A673 (cell line): ENCODE measurements around the gene MUSTN1. TPM values are rescaled to one million over a fixed set of nuclear protein-coding genes. Genes with fewer than 3 reads are reported as not detected.

Experiments
- BruUV-seq: library from RNA; stranded (reverse); fragments of 400-500 nt; replicated peaks from 2 replicates; lab custom pipeline; 2021; lab: Mats Ljungman, UMichigan
- CTCF ChIA-PET: fragments of 300-600 bp; sonication (Branson Sonifier 250); formaldehyde crosslinking; loops from one replicate; lab custom pipeline; 2022; ENCODE audit warnings: antibody characterized with exemption; lab: Charles Lee
- POLR2A ChIA-PET: fragments of 300-600 bp; sonication (Branson Sonifier 250); formaldehyde crosslinking; loops from one replicate; lab custom pipeline; 2022; ENCODE audit warnings: antibody characterized with exemption; ENCODE audit not compliant: low non-redundant PET; lab: Charles Lee
- DNase-seq: peaks from one replicate; pipeline ENCODE4 v3.0.0-alpha.2; 2015; ENCODE audit warnings: low spot score
- H3K27ac ChIP-seq: fragments of 200-600 bp; sonication (generic); 2 replicates; pipeline ENCODE4 v1.5.1; 2016; ENCODE audit warnings: mixed run types, low read depth, mild to moderate bottlenecking, mixed read lengths, antibody characterized with exemption, low read length; ENCODE audit not compliant: poor library complexity, severe bottlenecking
- H3K27me3 ChIP-seq: fragments of 200-600 bp; sonication (generic); replicated peaks from 2 replicates; pipeline ENCODE4 v1.6.1; 2017; ENCODE audit warnings: mixed run types, low read depth, mild to moderate bottlenecking, mixed read lengths, antibody characterized with exemption, low read length; ENCODE audit not compliant: insufficient read depth, poor library complexity
- H3K36me3 ChIP-seq: fragments of 200-600 bp; sonication (generic); 2 replicates; pipeline ENCODE4 v1.6.1; 2016; ENCODE audit warnings: mixed run types, mild to moderate bottlenecking, mixed read lengths, antibody characterized with exemption, low read length; ENCODE audit not compliant: insufficient read depth, poor library complexity, severe bottlenecking
- H3K4me1 ChIP-seq: fragments of 200-600 bp; sonication (generic); 2 replicates; pipeline ENCODE4 v1.6.1; 2017; ENCODE audit warnings: mixed run types, mild to moderate bottlenecking, mixed read lengths, antibody characterized with exemption, low read length; ENCODE audit not compliant: insufficient read depth, poor library complexity, severe bottlenecking
- H3K4me3 ChIP-seq: fragments of 200-600 bp; sonication (generic); 2 replicates; pipeline ENCODE4 v1.5.1; 2016; ENCODE audit warnings: low read depth, mixed run types, mild to moderate bottlenecking, mixed read lengths, low read length; ENCODE audit not compliant: poor library complexity, severe bottlenecking
- H3K9me3 ChIP-seq: fragments of 200-600 bp; sonication (generic); 2 replicates; pipeline ENCODE4 v1.6.1; 2016; ENCODE audit warnings: mixed run types, low read depth, mild to moderate bottlenecking, mixed read lengths, antibody characterized with exemption, low read length; ENCODE audit not compliant: poor library complexity, severe bottlenecking
- EZH2 ChIP-seq: fragments of 200-600 bp; sonication (generic); IDR thresholded peaks from 2 replicates; pipeline ENCODE4 v1.6.1; 2017; ENCODE audit warnings: borderline replicate concordance, low read depth, mild to moderate bottlenecking, mixed read lengths, antibody characterized with exemption, low read length; ENCODE audit not compliant: poor library complexity, severe bottlenecking
- intact Hi-C: fragments of 100-400 bp; cut with micrococcal nuclease; formaldehyde crosslinking; loops from one replicate; pipeline ENCODE4 v1.10.0; 2022; ENCODE audit not compliant: unreplicated experiment
- total RNA-seq: library from RNA; stranded (reverse); gene quantifications from 2 replicates; pipeline ENCODE4 v1.2.3, GENCODE V29; 2021
- TF ChIP-seq, protein P1 (sequence below): fragments of 300-800, 200-600 bp; sonication (generic); conservative IDR thresholded peaks from 2 replicates; pipeline ENCODE4 v1.5.1; 2017; ENCODE audit warnings: low read depth, mild to moderate bottlenecking, antibody characterized with exemption, low read length, moderate library complexity, mixed read lengths

Gene MUSTN1
- total RNA-seq, 1 experiment from 2014 or later: not detected

DNA sequence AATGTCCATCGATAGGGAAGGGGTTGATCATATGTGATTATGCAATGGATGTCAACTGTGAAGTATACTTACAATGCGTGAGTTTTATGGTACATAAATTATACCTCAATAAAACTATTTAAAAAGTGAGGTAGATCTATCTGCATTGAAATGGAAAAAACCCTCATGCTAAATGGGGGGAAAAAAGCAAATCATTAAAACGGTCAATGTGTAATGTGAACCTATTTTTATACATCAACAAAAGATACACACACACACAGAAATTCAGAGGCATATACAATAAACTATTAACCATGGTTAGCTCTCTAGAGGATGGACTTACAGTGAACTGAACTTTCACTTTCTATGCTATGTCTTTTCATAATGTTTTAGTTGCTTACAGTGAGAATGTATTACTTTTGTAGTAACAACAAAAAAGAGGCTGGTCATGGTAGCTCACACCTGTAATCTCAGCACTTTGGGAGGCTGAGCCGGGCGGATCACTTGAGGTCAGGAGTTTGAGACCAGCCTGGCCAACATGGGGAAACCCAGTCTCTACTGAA, 39.4 kb upstream of the MUSTN1 start:
- Histone ChIP-seq H3K4me1 (no peaks in the 10 kb centered on the region), H3K27ac (no peak overlapping the region), H3K9me3 (no peaks in the 10 kb centered on the region), H3K36me3 (no peaks in the 10 kb centered on the region), H3K4me3 (no peak overlapping the region), H3K27me3 (no peaks in the 10 kb centered on the region)
- BruUV-seq: no TSS peak
- TF ChIP-seq, protein P1, sequence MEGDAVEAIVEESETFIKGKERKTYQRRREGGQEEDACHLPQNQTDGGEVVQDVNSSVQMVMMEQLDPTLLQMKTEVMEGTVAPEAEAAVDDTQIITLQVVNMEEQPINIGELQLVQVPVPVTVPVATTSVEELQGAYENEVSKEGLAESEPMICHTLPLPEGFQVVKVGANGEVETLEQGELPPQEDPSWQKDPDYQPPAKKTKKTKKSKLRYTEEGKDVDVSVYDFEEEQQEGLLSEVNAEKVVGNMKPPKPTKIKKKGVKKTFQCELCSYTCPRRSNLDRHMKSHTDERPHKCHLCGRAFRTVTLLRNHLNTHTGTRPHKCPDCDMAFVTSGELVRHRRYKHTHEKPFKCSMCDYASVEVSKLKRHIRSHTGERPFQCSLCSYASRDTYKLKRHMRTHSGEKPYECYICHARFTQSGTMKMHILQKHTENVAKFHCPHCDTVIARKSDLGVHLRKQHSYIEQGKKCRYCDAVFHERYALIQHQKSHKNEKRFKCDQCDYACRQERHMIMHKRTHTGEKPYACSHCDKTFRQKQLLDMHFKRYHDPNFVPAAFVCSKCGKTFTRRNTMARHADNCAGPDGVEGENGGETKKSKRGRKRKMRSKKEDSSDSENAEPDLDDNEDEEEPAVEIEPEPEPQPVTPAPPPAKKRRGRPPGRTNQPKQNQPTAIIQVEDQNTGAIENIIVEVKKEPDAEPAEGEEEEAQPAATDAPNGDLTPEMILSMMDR: no peak
- no peak for TF ChIP-seq EZH2
- intact Hi-C loops: no loop called here
- POLR2A ChIA-PET: no interaction called here
- DNase-seq: no peak
- CTCF ChIA-PET: no interaction called here

DNA sequence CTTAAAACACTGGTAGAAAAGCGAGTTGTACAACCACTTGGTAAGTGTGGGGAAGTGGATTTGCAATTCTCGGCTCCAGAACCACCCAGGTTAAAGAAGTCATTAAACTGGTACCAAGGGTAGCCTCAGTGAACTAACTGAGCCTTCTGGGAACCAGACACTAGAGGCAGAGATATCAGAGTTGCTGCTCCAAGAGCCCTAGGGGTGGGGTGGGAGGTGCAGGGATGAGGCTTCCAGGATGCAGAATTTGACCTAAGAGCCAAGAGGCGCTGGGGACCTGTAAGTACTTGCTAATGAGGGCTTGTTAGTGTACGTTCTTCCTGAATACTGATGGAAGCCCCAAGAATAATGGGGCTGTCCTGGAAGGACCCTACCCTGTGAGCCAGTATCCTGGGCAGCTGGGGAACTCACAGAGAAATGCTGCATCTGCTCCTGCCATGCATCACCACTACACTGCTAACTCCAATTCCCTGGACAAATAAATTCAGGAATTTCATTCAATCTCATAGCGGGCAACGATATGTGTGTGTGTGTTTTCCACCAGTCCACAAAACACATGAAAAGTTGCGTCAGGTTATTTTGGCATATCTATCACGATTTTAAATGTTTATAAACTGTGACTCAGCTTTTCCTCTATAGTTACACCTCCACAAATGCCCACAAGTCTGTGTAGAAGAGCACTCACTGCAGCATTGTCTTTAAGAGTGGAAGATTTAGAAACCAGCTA, 38.8 kb upstream of the MUSTN1 start:
- no peak for TF ChIP-seq EZH2
- TF ChIP-seq, protein P1: no peak
- intact Hi-C loops: no loop called here

DNA sequence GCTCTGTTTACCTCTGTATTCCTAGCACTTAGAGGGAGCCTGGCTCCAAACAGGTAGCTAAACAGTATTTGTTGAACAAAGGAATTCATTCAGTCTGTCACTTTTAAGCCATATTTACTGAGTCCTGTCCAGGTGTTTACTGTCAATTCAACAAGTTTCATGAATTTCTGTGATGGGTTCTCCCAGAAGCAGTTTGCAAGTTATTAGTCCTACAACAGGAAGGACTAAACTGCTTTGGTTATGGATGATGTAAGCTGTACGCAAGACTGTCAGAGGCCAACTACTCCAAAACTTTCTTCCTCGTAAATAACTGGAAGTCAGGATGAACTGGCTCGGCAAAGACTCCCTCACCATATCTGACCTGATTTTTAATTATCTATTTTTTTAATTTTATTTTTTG, 37.4 kb upstream of the MUSTN1 start:
- H3K4me3 ChIP-seq: no peak overlapping the region
- intact Hi-C loops: no loop called here
- no peaks in the 10 kb centered on the region for H3K4me1 ChIP-seq
- ChIA-PET CTCF (no interaction called here), POLR2A (no interaction called here)
- no peaks in the 10 kb centered on the region for H3K9me3 ChIP-seq
- no peaks in the 10 kb centered on the region for H3K36me3 ChIP-seq
- TF ChIP-seq EZH2: no peak
- TF ChIP-seq, protein P1: no peak
- peak; percentile 7 for DNase-seq
- peak overlapping the region; percentile 42 for H3K27ac ChIP-seq
- BruUV-seq: no TSS peak
- H3K27me3 ChIP-seq: no peaks in the 10 kb centered on the region

More for the DNA sequence above, 38.8 kb upstream of the MUSTN1 start:
- no peaks in the 10 kb centered on the region for H3K27me3 ChIP-seq
- H3K4me1 ChIP-seq: no peaks in the 10 kb centered on the region
- DNase-seq: no peak
- H3K36me3 ChIP-seq: no peaks in the 10 kb centered on the region
- no peaks in the 10 kb centered on the region for H3K9me3 ChIP-seq
- H3K4me3 ChIP-seq: no peak overlapping the region
- ChIA-PET POLR2A (no interaction called here), CTCF (no interaction called here)
- no peak overlapping the region for H3K27ac ChIP-seq
- BruUV-seq: no TSS peak
